Retinal pigment epithelial cell (primary cell): ENCODE measurements around the gene GPR160.
A peak's percentile ranks its signal among the peaks of the same experiment; 100 is the strongest.
"Not testable (repeated sequence)": the region's sequence is repeated elsewhere in the genome, so short reads cannot be mapped to it uniquely, and the experiment has no call there.

Experiments used
- DNase-seq: peaks from one replicate; pipeline ENCODE4 v3.0.0-alpha.2; 2010; ENCODE audit warnings: low read depth
- H3K4me3 ChIP-seq: 2 replicates; pipeline ENCODE4 v1.5.1; 2011; ENCODE audit warnings: mild to moderate bottlenecking, low read length, control low read depth, moderate library complexity
- CTCF ChIP-seq: conservative IDR thresholded peaks from 2 replicates; pipeline ENCODE4 v1.5.1; 2011; ENCODE audit warnings: low read depth, low read length, control low read depth, inconsistent platforms

The GPR160 gene

GRCh38 chr3:170109579-170110293, 71.9 kb downstream of the GPR160 start:
- H3K4me3 ChIP-seq: no peak overlapping the region
- TF ChIP-seq CTCF: no peak
- no peak for DNase-seq

- H3K4me3 ChIP-seq: no peak overlapping the region
- TF ChIP-seq CTCF: no peak
- DNase-seq: no peak
Measured at GRCh38 chr3:170111147-170111771, 73.5 kb downstream of the GPR160 start.

GRCh38 chr3:170114165-170114564, 76.4 kb downstream of the GPR160 start:
- not testable (repeated sequence) for H3K4me3 ChIP-seq, DNase-seq

- no peak for DNase-seq
- TF ChIP-seq CTCF: peak; percentile 43
Measured at GRCh38 chr3:170117134-170117533, 79.3 kb downstream of the GPR160 start.

GRCh38 chr3:170128259-170128976, 90.6 kb downstream of the GPR160 start:
- no peak for TF ChIP-seq CTCF
- no peak for DNase-seq
- no peak overlapping the region for H3K4me3 ChIP-seq

More at GRCh38 chr3:170117134-170117533, 79.3 kb downstream of the GPR160 start:
- H3K4me3 ChIP-seq: no peak overlapping the region

GRCh38 chr3:170128977-170129431, 91.2 kb downstream of the GPR160 start:
- no peak for DNase-seq

GRCh38 chr3:170130532-170130931, 92.7 kb downstream of the GPR160 start:
- TF ChIP-seq CTCF: no peak
- H3K4me3 ChIP-seq: no peak overlapping the region

More at GRCh38 chr3:170128977-170129431, 91.2 kb downstream of the GPR160 start:
- H3K4me3 ChIP-seq: no peak overlapping the region
- TF ChIP-seq CTCF: no peak

More at GRCh38 chr3:170130532-170130931, 92.7 kb downstream of the GPR160 start:
- no peak for DNase-seq
